Adrenal gland (tissue), 12 donors: ENCODE data around the gene AGER. TPM values are rescaled to one million over a fixed set of nuclear protein-coding genes. Genes with fewer than 3 reads are reported as not detected.

Experiments
- DNase-seq, 7 donors: peaks; one replicate each; pipeline ENCODE4 v3.0.0-alpha.2; 2019 to 2020
- H3K27ac ChIP-seq, 5 donors: fragments of 200-600 bp; sonication (generic) in 4 of 5; 1 replicate in 3 of 5; 2 replicates in 2 of 5; pipeline versions ENCODE4 v1.5.1 to v1.8.0; 2016 to 2020; ENCODE audit warnings: mild to moderate bottlenecking in 1 of 5
- H3K27me3 ChIP-seq: fragments of 200-600 bp; 2 replicates; pipeline ENCODE4 v1.8.0; 2021
- H3K36me3 ChIP-seq, 2 donors: fragments of 200-600 bp; replicated peaks in 1 of 2; 1 replicate in 1 of 2; 2 replicates in 1 of 2; pipeline versions ENCODE4 v1.5.1 to v1.8.0; 2018 to 2022
- H3K4me1 ChIP-seq, 2 donors: fragments of 200-600 bp; replicated peaks in 1 of 2; 1 replicate in 1 of 2; 2 replicates in 1 of 2; pipeline versions ENCODE4 v1.5.1 to v1.8.0; 2018 to 2021
- H3K4me3 ChIP-seq, 4 donors: fragments of 200-600 bp; sonication (generic) in 3 of 4; one replicate each; pipeline ENCODE4 v1.5.1; 2016 to 2018
- H3K9me3 ChIP-seq, 3 donors: fragments of 200-600 bp; sonication (generic) in 1 of 3; replicated peaks in 1 of 3; 1 replicate in 2 of 3; 2 replicates in 1 of 3; pipeline versions ENCODE4 v1.5.1 to v1.8.0; 2016 to 2021
- POLR2A ChIP-seq, 2 donors: fragments of 450-650 bp; IDR thresholded peaks; one replicate each; pipeline ENCODE4 v1.6.1; 2017; ENCODE audit warnings: antibody characterized with exemption in 2 of 2, mild to moderate bottlenecking in 2 of 2, moderate library complexity in 1 of 2
- WGBS, 4 donors: extraction: QIAGEN DNeasy Blood & Tissue Kit in 2 of 4; methylation state at CpG; one replicate each; pipeline versions ENCODE4 v1.1.5 to v1.1.7; 2013 to 2017; 5-methylcytosine and 5-hydroxymethylcytosine counted together
- intact Hi-C, 2 donors: fragments of 100-400 bp; cut with DNase I; formaldehyde crosslinking; loops; one replicate each; pipeline versions ENCODE4 v1.14.1 to v1.15.0; 2022 to 2023
- polyA plus RNA-seq, 3 donors: library from polyadenylated mRNA; stranded (reverse); fragments of 200-250 nt in 2 of 3; fragments of 350-450 nt in 1 of 3; fragmentation: Illumina TruSeq in 1 of 3; extraction: RNeasy Lipid Tissue Mini Kit (QIAGEN cat#74804) in 1 of 3; gene quantifications; one replicate each; pipeline ENCODE4 v1.2.3, GENCODE V29; 2013 to 2014
- total RNA-seq, 9 donors: library from RNA; depleted of rRNA in 4 of 9; stranded (reverse); fragments of >200 nt in 4 of 9; fragments of 120-200 nt in 1 of 9; fragmentation: NEBNext Ultra II Directional in 1 of 9; extraction: Animal tissue kit (Norgen Biotek cat#: 25700) in 1 of 9; gene quantifications; one replicate each; pipeline versions ENCODE4 v1.1.0 to v1.2.4, GENCODE V29; 2013 to 2023
- TF ChIP-seq, protein P1 (sequence below), 6 experiments: fragments of 450-650 bp in 4 of 6; fragments of 200-600 bp in 2 of 6; sonication (generic) in 1 of 6; IDR thresholded peaks; 1 replicate in 5 of 6; 2 replicates in 1 of 6; pipeline versions ENCODE4 v1.5.1 to v1.8.0; 2016 to 2021; ENCODE audit warnings: antibody characterized with exemption in 6 of 6, mild to moderate bottlenecking in 2 of 6, moderate library complexity in 1 of 6
- donor health status: healthy with polysubstance abuse.
- donor health status: Bipolar disorder and iron deficiency.
- donor health status: DM: yes; HTN: yes; CAD: no.
- donor health status: DM: no; HTN: no; CAD: no.
- donor health status: DM: no; HTN: no; CAD: no.
- donor health status: DM: yes; HTN: yes; CAD: no.

Gene AGER
- total and polyA plus RNA-seq, 12 donors = 1.4 to 63.9 (median 3.4) TPM; not detected in 1

GRCh38 chr6:32216998-32217397 lies 32.9 kb upstream of the AGER start:
- no peak overlapping the region for H3K4me3 ChIP-seq
- no peaks in the 10 kb centered on the region for H3K27me3 ChIP-seq
- no peaks in the 10 kb centered on the region for H3K4me1 ChIP-seq
- DNase-seq = no peak
- intact Hi-C loops = no loop called here
- H3K9me3 ChIP-seq = no peaks in the 10 kb centered on the region
- no peaks in the 10 kb centered on the region for H3K36me3 ChIP-seq
- no peak overlapping the region for H3K27ac ChIP-seq
- 81 to 87% (median 83%) methylated on average over 3 to 11 of the region's 11 CpGs for WGBS, 4 donors
- TF ChIP-seq, protein P1, sequence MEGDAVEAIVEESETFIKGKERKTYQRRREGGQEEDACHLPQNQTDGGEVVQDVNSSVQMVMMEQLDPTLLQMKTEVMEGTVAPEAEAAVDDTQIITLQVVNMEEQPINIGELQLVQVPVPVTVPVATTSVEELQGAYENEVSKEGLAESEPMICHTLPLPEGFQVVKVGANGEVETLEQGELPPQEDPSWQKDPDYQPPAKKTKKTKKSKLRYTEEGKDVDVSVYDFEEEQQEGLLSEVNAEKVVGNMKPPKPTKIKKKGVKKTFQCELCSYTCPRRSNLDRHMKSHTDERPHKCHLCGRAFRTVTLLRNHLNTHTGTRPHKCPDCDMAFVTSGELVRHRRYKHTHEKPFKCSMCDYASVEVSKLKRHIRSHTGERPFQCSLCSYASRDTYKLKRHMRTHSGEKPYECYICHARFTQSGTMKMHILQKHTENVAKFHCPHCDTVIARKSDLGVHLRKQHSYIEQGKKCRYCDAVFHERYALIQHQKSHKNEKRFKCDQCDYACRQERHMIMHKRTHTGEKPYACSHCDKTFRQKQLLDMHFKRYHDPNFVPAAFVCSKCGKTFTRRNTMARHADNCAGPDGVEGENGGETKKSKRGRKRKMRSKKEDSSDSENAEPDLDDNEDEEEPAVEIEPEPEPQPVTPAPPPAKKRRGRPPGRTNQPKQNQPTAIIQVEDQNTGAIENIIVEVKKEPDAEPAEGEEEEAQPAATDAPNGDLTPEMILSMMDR (IDR thresholded peaks at IDR 0.05) = no peak
- TF ChIP-seq POLR2A (IDR thresholded peaks at IDR 0.05) = no peak

DNA sequence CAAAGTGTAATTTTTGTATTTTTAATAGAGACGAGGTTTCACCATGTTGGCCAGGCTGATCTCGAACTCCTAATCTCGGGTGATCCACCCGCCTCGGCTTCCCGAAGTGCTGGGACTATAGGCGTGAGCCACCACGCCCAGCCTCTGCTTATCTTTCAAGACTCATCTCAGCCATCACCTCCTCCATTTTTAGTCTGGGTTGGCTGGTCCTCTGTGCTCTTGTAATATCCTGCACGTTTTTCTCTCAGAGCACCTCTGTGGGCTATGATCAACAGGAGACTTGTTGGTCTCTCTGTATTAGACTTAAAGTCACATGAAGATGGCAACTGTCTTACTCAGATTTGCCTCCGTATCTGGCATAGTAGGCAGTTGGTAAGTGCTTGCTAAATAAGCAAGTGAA lies 32.2 kb upstream of the AGER start:
- TF ChIP-seq POLR2A (IDR thresholded peaks at IDR 0.05) = no peak
- TF ChIP-seq, protein P1 (IDR thresholded peaks at IDR 0.05) = no peak
- WGBS, 4 donors = 72 to 88% (median 78%) methylated on average over 10 of the region's 10 CpGs

GRCh38 chr6:32215617-32216016 lies 31.6 kb upstream of the AGER start:
- intact Hi-C loops = no loop called here
- H3K27ac ChIP-seq = no peak overlapping the region
- no peak for DNase-seq
- TF ChIP-seq POLR2A (IDR thresholded peaks at IDR 0.05) = no peak
- TF ChIP-seq, protein P1 (IDR thresholded peaks at IDR 0.05) = no peak
- no peaks in the 10 kb centered on the region for H3K4me1 ChIP-seq
- no peaks in the 10 kb centered on the region for H3K27me3 ChIP-seq
- WGBS, 4 donors = 91 to 100% (median 97%) methylated on average over 4 of the region's 4 CpGs
- H3K4me3 ChIP-seq = no peak overlapping the region
- H3K36me3 ChIP-seq = no peaks in the 10 kb centered on the region
- H3K9me3 ChIP-seq = no peaks in the 10 kb centered on the region

More for the DNA sequence above, 32.2 kb upstream of the AGER start:
- no peak overlapping the region for H3K4me3 ChIP-seq
- no peaks in the 10 kb centered on the region for H3K27me3 ChIP-seq
- no peaks in the 10 kb centered on the region for H3K9me3 ChIP-seq
- no peak for DNase-seq
- intact Hi-C loops = no loop called here
- H3K27ac ChIP-seq = no peak overlapping the region
- no peaks in the 10 kb centered on the region for H3K4me1 ChIP-seq
- no peaks in the 10 kb centered on the region for H3K36me3 ChIP-seq

- WGBS, 4 donors = 66 to 99% (median 77%) methylated on average over 3 of the region's 3 CpGs
- TF ChIP-seq, protein P1 (IDR thresholded peaks at IDR 0.05) = no peak
Measured at GRCh38 chr6:32214126-32214525, 30.1 kb upstream of the AGER start.

More at GRCh38 chr6:32214126-32214525, 30.1 kb upstream of the AGER start:
- no peak overlapping the region for H3K27ac ChIP-seq
- intact Hi-C loops = no loop called here
- no peaks in the 10 kb centered on the region for H3K36me3 ChIP-seq
- peak in 1 of 7 donors; percentile 27 for DNase-seq
- H3K9me3 ChIP-seq = no peaks in the 10 kb centered on the region
- no peaks in the 10 kb centered on the region for H3K4me1 ChIP-seq
- no peak overlapping the region for H3K4me3 ChIP-seq
- no peaks in the 10 kb centered on the region for H3K27me3 ChIP-seq
